SK-N-MC (cell line): ENCODE data around the gene EFCAB11.

Source experiments
- EZH2 ChIP-seq: fragments of 200-600 bp; sonication (generic); IDR thresholded peaks from one replicate; pipeline ENCODE4 v1.6.1; 2017; ENCODE audit warnings: antibody characterized with exemption
- POLR2AphosphoS5 ChIP-seq: IDR thresholded peaks from 2 replicates; pipeline ENCODE4 v1.6.1; 2012; ENCODE audit warnings: mild to moderate bottlenecking, low read depth, low read length, borderline replicate concordance

- TF ChIP-seq EZH2, result no peak
- no peak for TF ChIP-seq POLR2AphosphoS5
Measured at GRCh38 chr14:89760086-89760485, 194.4 kb downstream of the EFCAB11 start.
